ENCODE data around the gene SGIP1.

Gene SGIP1

GRCh38 chr1:66575739-66576138 is 41.8 kb downstream of the SGIP1 start:
- Histone ChIP-seq H2BK15ac (ENCODE audit: low read length) (no peak overlapping the region), H3K4me2 (ENCODE audit: insufficient read depth, low read length, poor library complexity, severe bottlenecking) (no peak overlapping the region), H3K9ac (ENCODE audit: low read depth, low read length, poor library complexity) (no peak overlapping the region), H2BK5ac (ENCODE audit: low read length) (no peak overlapping the region), H3K27me3 (ENCODE audit: control insufficient read depth in 3 of 3, insufficient read depth in 3 of 3, low read depth in 1 of 3, low read length in 3 of 3) (no peaks in the 10 kb centered on the region), H3K14ac (ENCODE audit: low read length) (no peak overlapping the region), H3K9me3 (replicated peaks in 1 of 2; ENCODE audit: control insufficient read depth in 2 of 2, insufficient read depth in 1 of 2, low read depth in 1 of 2, low read length in 2 of 2) (no peaks in the 10 kb centered on the region), H2AK5ac (ENCODE audit: low read depth, low read length) (no peak overlapping the region), H2BK12ac (ENCODE audit: low read length) (no peak overlapping the region), H4K8ac (ENCODE audit: low read depth, low read length) (no peak overlapping the region), H2AFZ (ENCODE audit: low read length) (no peak overlapping the region), H3K79me1 (ENCODE audit: low read depth, low read length) (no peaks in the 10 kb centered on the region), H4K91ac (ENCODE audit: low read depth, low read length, poor library complexity) (no peak overlapping the region), H3K18ac (ENCODE audit: low read length) (no peak overlapping the region), H3K36me3 (replicated peaks in 1 of 2; ENCODE audit: control insufficient read depth in 2 of 2, insufficient read depth in 2 of 2, low read length in 2 of 2) (no peaks in the 10 kb centered on the region), H3K23ac (ENCODE audit: low read depth, low read length, poor library complexity) (no peak overlapping the region), H3K4me1 (ENCODE audit: control insufficient read depth in 2 of 2, insufficient read depth in 1 of 2, low read depth in 1 of 2, low read length in 2 of 2) (peaks cover 0 to 1% of the 10 kb centered on the region in 2 donors), H3K4me3 (ENCODE audit: low read length in 2 of 2) (no peak overlapping the region), H3K4ac (ENCODE audit: low read length) (no peak overlapping the region), H2BK120ac (ENCODE audit: low read depth, low read length) (no peak overlapping the region), H3K27ac (replicated peaks; ENCODE audit: low read length) (no peak overlapping the region)
- DNase-seq (ENCODE audit: low spot score): no peak
- whole genome bisulfite sequencing, 2 donors (ENCODE audit: extremely low coverage in 2 of 2, insufficient read length in 2 of 2, insufficient replicate concordance in 1 of 2): no CpG with 5 or more reads among the region's 4 CpGs

DNA sequence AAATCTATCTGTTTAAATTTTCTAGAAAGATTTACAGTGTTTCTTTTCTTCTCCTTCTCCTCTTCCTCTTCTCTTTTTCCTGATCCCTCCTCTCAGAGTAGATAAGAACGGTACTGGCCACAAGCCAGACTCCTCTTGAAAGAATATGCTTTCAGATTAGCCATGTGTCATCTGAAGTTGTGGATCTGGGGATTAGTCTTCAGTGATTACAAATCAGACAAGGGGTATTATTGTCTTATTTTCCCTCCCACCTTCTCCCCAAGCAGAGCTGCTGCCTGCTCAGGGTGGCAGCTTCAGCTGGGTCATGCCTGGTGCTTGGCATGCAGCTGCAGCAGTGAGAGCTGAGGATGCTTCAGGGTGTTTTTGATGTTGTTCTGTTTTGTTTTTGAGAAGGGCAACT is 42.7 kb downstream of the SGIP1 start:
- H3K27me3 ChIP-seq (ENCODE audit: control insufficient read depth in 3 of 3, insufficient read depth in 3 of 3, low read depth in 1 of 3, low read length in 3 of 3): no peaks in the 10 kb centered on the region
- no peak overlapping the region for H2AK5ac ChIP-seq (ENCODE audit: low read depth, low read length)
- H3K79me1 ChIP-seq (ENCODE audit: low read depth, low read length): no peaks in the 10 kb centered on the region
- no peak overlapping the region for H2BK12ac ChIP-seq (ENCODE audit: low read length)
- H3K4me2 ChIP-seq (ENCODE audit: insufficient read depth, low read length, poor library complexity, severe bottlenecking): no peak overlapping the region
- no peak overlapping the region for H2BK120ac ChIP-seq (ENCODE audit: low read depth, low read length)
- no peak overlapping the region for H2BK5ac ChIP-seq (ENCODE audit: low read length)
- DNase-seq (ENCODE audit: low spot score): no peak
- H3K9me3 ChIP-seq (replicated peaks in 1 of 2; ENCODE audit: control insufficient read depth in 2 of 2, insufficient read depth in 1 of 2, low read depth in 1 of 2, low read length in 2 of 2): no peaks in the 10 kb centered on the region
- no peak overlapping the region for H4K8ac ChIP-seq (ENCODE audit: low read depth, low read length)
- H2BK15ac ChIP-seq (ENCODE audit: low read length): no peak overlapping the region
- no peaks in the 10 kb centered on the region for H3K36me3 ChIP-seq (replicated peaks in 1 of 2; ENCODE audit: control insufficient read depth in 2 of 2, insufficient read depth in 2 of 2, low read length in 2 of 2)
- H2AFZ ChIP-seq (ENCODE audit: low read length): no peak overlapping the region
- no CpG with 5 or more reads among the region's 1 CpG for WGBS, 2 donors (ENCODE audit: extremely low coverage in 2 of 2, insufficient read length in 2 of 2, insufficient replicate concordance in 1 of 2)
- no peak overlapping the region for H4K91ac ChIP-seq (ENCODE audit: low read depth, low read length, poor library complexity)
- H3K4me1 ChIP-seq (ENCODE audit: control insufficient read depth in 2 of 2, insufficient read depth in 1 of 2, low read depth in 1 of 2, low read length in 2 of 2): peaks cover 0 to 1% of the 10 kb centered on the region in 2 donors
- no peak overlapping the region for H3K23ac ChIP-seq (ENCODE audit: low read depth, low read length, poor library complexity)
- H3K9ac ChIP-seq (ENCODE audit: low read depth, low read length, poor library complexity): no peak overlapping the region
- no peak overlapping the region for H3K27ac ChIP-seq (replicated peaks; ENCODE audit: low read length)
- H3K4me3 ChIP-seq (ENCODE audit: low read length in 2 of 2): no peak overlapping the region
- no peak overlapping the region for H3K14ac ChIP-seq (ENCODE audit: low read length)
- H3K4ac ChIP-seq (ENCODE audit: low read length): no peak overlapping the region
- no peak overlapping the region for H3K18ac ChIP-seq (ENCODE audit: low read length)

DNA sequence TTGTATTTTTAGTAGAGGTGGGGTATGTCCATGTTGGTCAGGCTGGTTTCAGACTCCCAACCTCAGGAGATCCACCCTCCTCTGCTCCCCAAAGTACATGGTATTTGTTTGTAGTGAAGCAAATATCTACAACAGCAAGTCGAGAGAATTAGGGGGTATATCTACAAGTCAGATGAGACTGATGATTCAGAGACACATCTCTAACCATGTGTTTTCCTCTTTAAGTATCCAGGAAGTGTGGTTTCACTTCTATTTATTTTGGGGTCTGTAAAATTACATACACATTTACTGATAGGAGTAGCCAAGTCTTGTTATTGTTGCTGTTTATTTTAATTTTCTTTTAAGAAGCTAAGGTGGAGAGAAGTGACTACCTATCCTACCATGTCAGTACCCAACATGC is 44.9 kb downstream of the SGIP1 start:
- no peak overlapping the region for H3K14ac ChIP-seq (ENCODE audit: low read length)
- no CpG with 5 or more reads among the region's 1 CpG for WGBS, 2 donors (ENCODE audit: extremely low coverage in 2 of 2, insufficient read length in 2 of 2, insufficient replicate concordance in 1 of 2)

DNA sequence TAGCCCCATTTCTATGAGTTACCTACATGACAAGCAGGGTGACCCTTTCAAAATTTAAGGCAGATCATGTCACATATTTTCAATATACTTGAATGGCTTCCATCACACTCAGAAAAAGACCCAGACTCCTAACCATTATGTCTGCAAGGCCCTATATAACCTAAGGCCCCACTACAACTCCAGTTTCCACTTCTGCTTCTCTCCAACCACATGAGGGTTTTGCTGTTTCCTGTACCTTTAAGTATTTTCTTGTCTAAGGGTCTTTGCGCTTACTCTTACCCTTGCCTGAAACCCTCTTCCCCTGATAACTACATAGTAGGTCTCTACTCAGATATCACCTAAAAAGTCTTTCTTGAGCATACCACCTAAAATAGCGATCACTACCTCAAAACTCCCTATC is 46.1 kb downstream of the SGIP1 start:
- Histone ChIP-seq H3K27ac (replicated peaks; ENCODE audit: low read length) (no peak overlapping the region), H3K9me3 (replicated peaks in 1 of 2; ENCODE audit: control insufficient read depth in 2 of 2, insufficient read depth in 1 of 2, low read depth in 1 of 2, low read length in 2 of 2) (no peaks in the 10 kb centered on the region), H2BK5ac (ENCODE audit: low read length) (no peak overlapping the region), H3K79me1 (ENCODE audit: low read depth, low read length) (no peaks in the 10 kb centered on the region), H2BK12ac (ENCODE audit: low read length) (no peak overlapping the region), H3K36me3 (replicated peaks in 1 of 2; ENCODE audit: control insufficient read depth in 2 of 2, insufficient read depth in 2 of 2, low read length in 2 of 2) (no peaks in the 10 kb centered on the region), H3K23ac (ENCODE audit: low read depth, low read length, poor library complexity) (no peak overlapping the region), H3K4ac (ENCODE audit: low read length) (no peak overlapping the region), H2BK120ac (ENCODE audit: low read depth, low read length) (no peak overlapping the region), H3K14ac (ENCODE audit: low read length) (no peak overlapping the region), H3K27me3 (ENCODE audit: control insufficient read depth in 3 of 3, insufficient read depth in 3 of 3, low read depth in 1 of 3, low read length in 3 of 3) (no peaks in the 10 kb centered on the region), H2AFZ (ENCODE audit: low read length) (no peak overlapping the region), H3K4me3 (ENCODE audit: low read length in 2 of 2) (no peak overlapping the region), H4K8ac (ENCODE audit: low read depth, low read length) (no peak overlapping the region), H3K4me2 (ENCODE audit: insufficient read depth, low read length, poor library complexity, severe bottlenecking) (no peak overlapping the region), H2BK15ac (ENCODE audit: low read length) (no peak overlapping the region), H3K18ac (ENCODE audit: low read length) (no peak overlapping the region), H4K91ac (ENCODE audit: low read depth, low read length, poor library complexity) (no peak overlapping the region), H3K4me1 (ENCODE audit: control insufficient read depth in 2 of 2, insufficient read depth in 1 of 2, low read depth in 1 of 2, low read length in 2 of 2) (peaks cover 0 to 1% of the 10 kb centered on the region in 2 donors), H2AK5ac (ENCODE audit: low read depth, low read length) (no peak overlapping the region), H3K9ac (ENCODE audit: low read depth, low read length, poor library complexity) (no peak overlapping the region)
- WGBS, 2 donors (ENCODE audit: extremely low coverage in 2 of 2, insufficient read length in 2 of 2, insufficient replicate concordance in 1 of 2): no CpG with 5 or more reads among the region's 2 CpGs
- DNase-seq (ENCODE audit: low spot score): no peak

More for the DNA sequence above, 44.9 kb downstream of the SGIP1 start:
- Histone ChIP-seq H3K4me3 (ENCODE audit: low read length in 2 of 2) (no peak overlapping the region), H4K91ac (ENCODE audit: low read depth, low read length, poor library complexity) (no peak overlapping the region), H3K36me3 (replicated peaks in 1 of 2; ENCODE audit: control insufficient read depth in 2 of 2, insufficient read depth in 2 of 2, low read length in 2 of 2) (no peaks in the 10 kb centered on the region), H3K4me1 (ENCODE audit: control insufficient read depth in 2 of 2, insufficient read depth in 1 of 2, low read depth in 1 of 2, low read length in 2 of 2) (peaks cover 0 to 1% of the 10 kb centered on the region in 2 donors), H2AK5ac (ENCODE audit: low read depth, low read length) (no peak overlapping the region), H3K4me2 (ENCODE audit: insufficient read depth, low read length, poor library complexity, severe bottlenecking) (no peak overlapping the region), H4K8ac (ENCODE audit: low read depth, low read length) (no peak overlapping the region), H3K4ac (ENCODE audit: low read length) (no peak overlapping the region), H3K23ac (ENCODE audit: low read depth, low read length, poor library complexity) (no peak overlapping the region), H2BK5ac (ENCODE audit: low read length) (no peak overlapping the region), H2BK15ac (ENCODE audit: low read length) (no peak overlapping the region), H2BK120ac (ENCODE audit: low read depth, low read length) (no peak overlapping the region), H3K9me3 (replicated peaks in 1 of 2; ENCODE audit: control insufficient read depth in 2 of 2, insufficient read depth in 1 of 2, low read depth in 1 of 2, low read length in 2 of 2) (no peaks in the 10 kb centered on the region), H3K27ac (replicated peaks; ENCODE audit: low read length) (no peak overlapping the region), H2AFZ (ENCODE audit: low read length) (no peak overlapping the region), H3K9ac (ENCODE audit: low read depth, low read length, poor library complexity) (no peak overlapping the region), H3K18ac (ENCODE audit: low read length) (no peak overlapping the region), H3K79me1 (ENCODE audit: low read depth, low read length) (no peaks in the 10 kb centered on the region), H2BK12ac (ENCODE audit: low read length) (no peak overlapping the region), H3K27me3 (ENCODE audit: control insufficient read depth in 3 of 3, insufficient read depth in 3 of 3, low read depth in 1 of 3, low read length in 3 of 3) (no peaks in the 10 kb centered on the region)
- no peak for DNase-seq (ENCODE audit: low spot score)
